Stimulated activated CD8-positive, alpha-beta memory T cell treated with anti-CD3 and anti-CD28 coated beads, Interleukin-4, amount 100 ng/mL, for 1 hour (primary cell): ENCODE data around the gene ADAMTS14.
"Not testable (repeated sequence)": the region's sequence is repeated elsewhere in the genome, so short reads cannot be mapped to it uniquely, and the experiment has no call there.

ENCODE experiments used
- DNase-seq, 2 donors: peaks; one replicate each; pipeline ENCODE4 v3.0.0-alpha.2; 2020; ENCODE audit warnings: low read depth in 2 of 2, low spot score in 1 of 2

ADAMTS14 gene

DNA sequence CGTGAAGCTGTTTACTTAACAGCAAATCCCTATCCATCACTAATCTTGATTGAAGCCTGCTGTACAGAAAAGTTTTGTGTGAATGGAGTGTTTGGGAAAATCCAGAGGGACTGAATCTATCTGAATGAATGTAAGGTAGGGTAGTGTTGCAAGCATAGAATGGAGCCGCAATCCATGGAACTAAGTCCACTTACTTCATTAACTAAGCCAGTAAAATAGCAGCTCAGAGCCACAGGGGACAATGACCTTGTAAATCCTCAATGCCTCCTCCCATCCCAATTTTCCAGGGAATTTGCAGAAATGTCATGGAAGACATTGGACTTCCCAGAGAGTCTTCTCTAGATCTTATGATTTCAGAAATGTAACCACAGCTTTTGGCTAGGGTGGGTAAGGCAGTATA, 97.7 kb downstream of the ADAMTS14 start:
- DNase-seq: no peak

DNA sequence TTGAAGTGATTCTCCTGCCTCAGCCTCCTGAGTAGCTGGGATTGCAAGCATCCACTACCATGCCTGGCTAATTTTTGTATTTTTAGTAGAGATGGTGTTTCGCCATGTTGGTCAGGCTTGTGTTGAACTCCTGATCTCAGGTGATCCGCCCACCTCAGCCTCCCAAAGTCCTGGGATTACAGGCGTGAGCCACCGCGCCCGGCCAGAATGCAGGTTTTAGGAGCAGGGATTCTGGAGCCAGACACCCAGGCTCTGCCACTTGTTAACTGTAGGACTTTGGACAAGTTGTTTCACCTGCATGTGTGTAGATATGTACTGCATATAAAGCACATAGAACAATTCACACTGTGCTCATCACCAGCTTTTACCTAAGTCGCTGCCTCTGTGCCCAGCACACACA, 98.2 kb downstream of the ADAMTS14 start:
- not testable (repeated sequence) for DNase-seq

DNA sequence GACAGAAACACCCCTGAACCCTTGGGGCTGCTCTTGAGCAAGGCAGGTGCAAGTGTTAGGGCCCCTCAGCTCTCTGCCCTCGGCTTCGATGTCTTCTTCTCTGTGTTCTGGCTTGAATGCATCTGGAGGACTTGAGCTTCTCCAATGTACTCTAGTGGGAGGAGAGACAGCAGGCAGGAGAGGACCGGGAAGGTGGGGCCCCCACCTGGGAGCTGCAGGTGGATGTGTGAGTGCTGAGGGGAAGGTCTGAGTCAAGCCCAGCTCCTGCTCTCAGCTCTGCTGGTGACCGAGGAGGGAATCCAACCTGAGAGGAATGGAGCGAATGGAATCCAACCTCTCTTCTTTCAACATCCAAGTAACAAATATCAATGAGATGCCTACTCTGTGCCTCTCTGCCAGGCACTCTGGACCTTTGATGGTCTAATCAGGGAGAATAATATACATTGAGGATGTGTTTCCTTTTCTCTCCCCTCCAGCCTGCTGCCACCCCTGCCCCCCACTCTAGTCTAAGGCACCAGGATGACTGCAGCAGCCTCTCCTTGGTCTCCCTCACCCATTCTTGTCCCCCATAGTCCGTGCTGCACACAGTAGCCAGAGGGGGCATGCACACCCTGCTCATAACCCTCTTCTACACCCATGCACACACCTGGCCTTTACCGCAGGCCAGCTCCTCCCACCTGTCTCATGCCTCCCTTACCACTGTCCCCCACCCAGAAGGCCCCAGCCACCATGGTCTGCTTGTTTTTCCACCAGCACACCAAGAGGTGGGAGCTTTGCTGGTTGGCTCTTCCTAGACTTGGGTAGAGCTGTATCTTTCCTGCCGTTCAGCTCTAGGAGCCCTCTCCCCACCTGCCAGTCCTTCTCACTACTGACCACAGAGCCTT, 99.2 kb downstream of the ADAMTS14 start:
- no peak for DNase-seq

DNA sequence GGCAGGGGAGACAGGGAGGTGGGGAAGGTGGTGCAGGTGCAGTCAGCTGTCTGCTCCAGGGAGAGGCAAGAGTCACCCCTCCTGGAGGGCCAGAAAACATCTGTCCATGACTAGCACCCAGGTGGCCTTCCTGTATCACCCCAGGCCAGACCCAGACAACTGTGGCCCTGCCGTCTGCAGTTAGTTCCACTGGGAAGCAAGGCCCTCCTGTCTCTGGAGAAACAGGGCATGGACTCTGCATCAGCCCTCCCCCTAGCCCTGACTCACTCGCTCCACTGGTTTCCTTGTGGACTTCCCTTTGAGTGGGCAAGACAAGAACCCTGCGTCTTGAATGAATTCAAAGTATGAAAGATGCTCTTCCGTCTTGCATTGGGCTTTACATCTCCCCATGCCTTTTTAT, 100.3 kb downstream of the ADAMTS14 start:
- DNase-seq: no peak

DNA sequence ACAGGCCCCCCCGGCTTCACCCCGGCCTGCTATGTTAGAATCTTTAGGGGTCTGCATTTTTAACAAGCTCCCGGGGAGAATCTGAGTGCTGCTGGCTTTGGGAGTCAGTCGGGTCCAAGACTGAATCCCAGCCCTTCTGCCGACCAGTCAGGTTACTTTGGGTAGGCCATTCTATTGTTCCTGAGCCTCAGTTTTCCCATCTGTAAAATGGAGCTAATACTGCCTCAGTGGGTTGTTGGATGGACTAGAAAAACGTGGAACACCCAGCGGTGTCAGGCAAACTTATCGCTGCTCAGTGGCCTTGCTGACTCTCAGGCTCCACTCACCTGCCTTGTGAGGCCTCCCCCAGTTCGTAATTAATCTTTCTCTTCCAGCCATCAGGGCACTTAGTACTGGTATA, 101.2 kb downstream of the ADAMTS14 start:
- no peak for DNase-seq

DNA sequence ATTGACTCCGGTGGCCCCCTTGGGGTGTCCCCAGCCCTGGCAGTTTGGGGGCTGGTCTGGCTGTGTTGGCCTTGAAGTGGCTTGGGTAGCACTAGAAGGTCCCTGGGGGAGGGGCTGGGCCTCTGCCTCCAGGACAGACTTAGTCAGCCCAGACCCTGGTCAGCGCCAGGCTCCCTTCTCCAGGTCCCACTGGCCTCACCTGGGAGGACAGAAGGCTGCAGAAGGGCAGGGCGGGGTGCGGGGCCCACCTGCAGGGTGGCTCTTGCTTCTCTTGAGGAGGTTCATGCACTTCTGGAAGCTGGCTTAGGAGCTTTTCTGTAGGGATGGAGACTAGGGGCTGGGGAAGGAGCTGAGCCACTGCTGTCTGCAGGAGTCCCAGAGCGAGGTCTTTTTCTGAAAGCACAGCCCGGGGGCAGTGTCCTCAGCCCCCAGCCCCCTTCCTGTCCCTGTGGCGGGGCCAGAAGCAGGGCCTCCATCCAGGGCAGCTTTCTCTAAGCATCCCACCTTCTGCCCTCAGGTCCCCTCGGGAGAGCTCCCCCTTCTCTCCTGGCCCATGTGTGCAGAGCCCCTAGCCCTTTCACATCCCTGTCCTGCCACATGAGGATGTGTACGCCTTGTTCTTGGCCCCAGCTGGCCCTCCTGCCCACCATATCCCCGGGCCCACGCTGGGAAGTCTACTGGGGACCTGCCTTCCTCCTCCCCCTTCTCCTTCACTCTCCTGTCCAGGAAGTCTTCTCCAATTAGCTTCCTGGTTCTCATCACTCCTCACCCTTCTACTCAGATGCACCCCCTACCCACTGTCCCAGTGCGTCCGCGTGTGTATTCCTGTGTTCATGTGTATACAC, 101.9 kb downstream of the ADAMTS14 start:
- DNase-seq: no peak

DNA sequence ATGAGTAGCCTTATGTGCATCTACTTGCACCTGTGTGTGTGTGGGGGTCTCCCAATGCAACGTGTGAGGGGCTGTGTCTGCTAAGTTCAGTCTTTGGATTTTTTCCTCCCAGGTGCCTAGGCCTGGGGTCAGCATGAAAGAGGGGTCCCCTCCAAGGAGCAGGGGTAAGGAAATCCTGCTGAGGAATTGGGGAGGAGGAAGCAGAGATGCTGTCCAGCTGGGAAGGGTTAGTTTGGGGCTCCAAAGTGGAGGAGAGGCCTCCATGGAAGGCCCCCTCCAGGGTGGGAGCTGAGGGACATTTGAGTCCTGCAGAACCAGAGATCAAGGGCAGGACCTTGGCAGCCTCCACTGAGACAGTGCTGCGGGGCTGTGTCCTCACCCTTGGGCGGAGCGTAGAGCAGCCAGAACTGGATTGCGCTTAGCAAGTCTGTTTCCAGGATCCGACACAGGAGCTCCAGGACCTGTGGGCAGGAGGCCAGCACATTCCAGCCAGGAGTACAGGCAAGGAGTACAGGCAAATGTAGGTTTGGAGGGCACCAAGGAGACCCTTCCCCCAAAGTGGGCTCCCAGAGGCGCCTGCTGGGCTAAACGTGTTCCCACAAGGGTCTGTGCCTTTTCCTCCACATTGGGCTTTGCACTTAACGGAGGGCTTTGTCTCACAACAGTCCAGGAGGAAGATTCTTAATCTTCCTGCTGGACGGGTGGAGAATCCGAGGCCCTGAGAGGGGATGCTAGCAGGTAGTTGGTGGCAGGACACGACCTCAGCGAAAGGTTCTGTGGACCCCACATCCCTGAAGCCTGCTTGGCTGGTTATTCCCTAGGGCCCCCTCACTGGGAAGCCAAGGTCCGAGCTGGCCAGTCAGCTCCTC, 102.7 kb downstream of the ADAMTS14 start:
- no peak for DNase-seq

DNA sequence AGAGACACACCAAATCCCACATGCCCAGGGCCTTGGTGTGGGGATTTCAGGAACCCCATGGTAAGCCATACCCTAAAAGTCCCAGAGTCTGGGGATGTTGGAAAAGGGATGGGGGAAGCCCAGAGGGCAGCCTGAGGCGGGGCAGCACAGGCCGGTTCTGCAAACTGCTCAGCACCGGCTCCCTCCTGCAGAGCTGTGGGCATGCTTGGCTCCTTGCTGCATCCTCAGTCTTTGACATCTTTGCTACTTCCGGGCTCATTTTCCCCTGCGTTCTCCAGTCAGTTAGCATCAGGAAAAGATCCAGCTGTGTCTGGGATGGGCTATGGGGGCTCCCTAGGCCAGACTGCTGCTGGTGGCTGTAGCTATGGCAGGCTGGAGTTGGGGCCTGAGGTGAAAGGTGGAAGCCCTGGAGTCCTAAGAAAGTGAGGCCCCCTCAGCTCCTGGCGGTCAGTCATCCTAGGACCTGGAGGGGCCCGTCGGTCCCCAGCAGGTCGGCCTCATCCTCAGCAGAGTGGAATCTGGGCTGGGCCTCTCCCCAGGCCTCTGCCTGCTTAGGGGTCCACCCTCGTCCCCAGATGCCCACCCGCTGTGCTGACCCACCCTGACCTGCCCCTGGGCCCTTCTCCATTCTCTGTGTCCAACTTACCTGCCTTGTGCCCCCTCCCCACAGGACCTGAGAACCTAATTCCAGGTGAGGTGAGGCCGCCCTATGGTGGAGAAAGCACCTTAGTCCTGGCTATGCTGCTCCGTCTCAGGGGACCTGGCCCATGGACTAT, 103.6 kb downstream of the ADAMTS14 start:
- no peak for DNase-seq

DNA sequence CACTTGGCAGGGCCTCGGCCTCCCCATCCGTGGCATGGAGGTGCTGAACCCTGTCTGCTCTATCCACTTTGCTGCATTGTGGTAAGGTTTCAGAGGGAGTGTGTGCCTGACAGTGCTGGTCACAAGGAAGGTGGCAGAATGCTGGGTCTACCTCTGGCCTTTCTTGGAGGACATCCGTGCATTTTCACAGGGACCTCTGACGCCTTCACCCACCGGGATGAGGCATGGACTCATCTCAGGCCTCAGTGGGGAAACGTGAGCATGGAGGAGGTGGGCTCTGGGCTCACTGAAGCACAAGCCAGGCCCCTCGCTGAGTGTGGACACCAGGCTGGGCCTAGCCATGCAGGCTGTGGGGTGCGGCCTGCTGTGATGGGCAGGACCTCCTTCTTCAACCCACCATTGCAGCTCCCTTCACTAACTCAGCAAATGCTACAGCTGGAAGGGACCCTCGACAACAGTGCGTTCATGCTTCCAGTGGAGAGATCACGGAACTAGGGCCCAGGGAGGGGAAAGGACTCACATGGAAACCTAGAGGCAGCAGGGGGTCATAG, 104.2 kb downstream of the ADAMTS14 start:
- no peak for DNase-seq

DNA sequence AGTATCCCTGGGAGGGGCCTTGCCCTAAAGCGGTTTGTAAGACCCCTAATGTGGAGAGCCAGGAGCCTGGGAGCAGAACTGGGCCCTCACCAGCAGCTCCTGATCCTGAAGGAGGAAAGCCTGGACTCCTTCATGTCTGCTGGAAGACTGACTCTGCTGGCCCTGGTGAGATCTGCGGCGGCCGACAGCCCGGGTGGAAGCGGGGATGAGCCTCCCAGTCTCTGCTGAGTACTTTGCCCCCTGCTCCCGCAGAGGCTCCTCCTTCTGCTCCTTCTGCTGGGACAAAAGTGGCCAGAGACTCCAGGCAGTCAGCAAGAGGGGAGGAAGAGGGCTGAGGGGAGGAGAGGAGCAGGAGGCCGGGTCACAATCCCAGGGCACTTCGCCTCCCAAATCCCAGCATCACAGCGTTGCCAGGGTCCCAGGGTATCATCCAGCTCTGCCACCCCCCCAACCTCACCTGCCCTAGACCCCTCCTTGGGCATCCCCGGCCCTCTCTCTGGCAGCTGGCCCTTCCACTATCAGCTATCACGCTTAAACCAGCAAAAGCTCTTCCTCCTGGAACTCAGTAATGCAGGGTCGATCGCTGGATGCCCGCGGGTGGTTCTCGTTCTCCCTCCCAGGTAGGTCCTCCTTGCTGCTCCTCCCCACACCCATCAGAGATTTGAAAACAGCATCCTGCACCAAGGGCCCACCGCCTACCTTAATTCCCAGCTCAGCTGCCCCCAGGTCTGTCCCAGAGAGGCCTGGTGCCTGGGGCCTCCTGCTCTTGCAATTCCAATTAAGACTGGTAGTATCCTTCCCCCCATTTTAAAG, 105.0 kb downstream of the ADAMTS14 start:
- DNase-seq: no peak

DNA sequence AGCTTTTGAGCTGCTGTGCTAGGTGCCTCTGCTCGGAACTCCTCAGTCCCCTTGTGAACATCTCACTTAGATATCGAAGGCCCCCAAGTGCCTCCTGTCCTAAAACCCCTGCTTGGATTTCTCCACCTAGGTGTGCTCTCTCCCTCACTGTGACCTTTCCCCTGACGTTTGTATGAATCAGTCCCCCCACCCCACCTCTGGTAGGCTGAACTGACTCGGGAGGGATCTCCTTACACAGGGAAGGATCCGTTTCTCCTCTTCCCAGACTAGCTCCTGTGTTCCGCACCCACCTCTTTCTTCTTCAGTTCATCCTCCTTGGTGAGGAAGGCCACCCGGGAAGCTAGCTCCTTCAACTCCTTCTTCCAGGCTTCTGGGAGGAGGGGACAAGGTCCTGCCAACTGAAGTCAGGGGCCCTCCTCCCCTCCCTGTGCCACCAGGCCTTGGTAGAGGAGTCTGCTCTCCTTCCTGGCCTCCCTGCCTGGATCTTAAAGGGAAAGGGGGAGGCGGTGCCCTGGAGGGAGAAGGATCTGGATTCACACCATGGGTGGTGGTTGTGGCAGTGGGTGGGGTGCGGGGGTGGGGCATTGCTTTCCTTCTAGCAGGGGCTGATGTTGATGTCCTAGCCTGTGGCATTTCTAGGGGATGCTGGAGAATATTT, 106.1 kb downstream of the ADAMTS14 start:
- DNase-seq: no peak

DNA sequence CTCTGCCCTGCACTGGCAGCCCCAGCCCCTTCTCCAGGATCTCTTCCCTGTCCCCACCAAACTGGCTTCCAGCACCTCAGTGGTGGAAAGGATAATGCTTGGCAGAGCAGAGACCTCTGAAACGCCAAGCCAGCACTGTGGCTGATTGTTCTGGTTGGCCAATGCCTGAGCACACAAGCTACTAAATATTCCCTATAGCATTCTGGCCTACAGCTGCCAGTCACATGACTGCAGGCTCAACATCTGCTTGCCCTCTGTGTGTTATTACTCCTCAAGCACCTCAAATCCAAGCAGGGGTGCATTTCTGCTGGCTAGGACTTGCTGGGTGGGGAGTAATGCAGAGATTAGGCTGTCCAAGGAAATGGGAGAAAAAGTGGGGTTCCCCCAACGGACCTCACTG, 106.8 kb downstream of the ADAMTS14 start:
- DNase-seq: no peak

DNA sequence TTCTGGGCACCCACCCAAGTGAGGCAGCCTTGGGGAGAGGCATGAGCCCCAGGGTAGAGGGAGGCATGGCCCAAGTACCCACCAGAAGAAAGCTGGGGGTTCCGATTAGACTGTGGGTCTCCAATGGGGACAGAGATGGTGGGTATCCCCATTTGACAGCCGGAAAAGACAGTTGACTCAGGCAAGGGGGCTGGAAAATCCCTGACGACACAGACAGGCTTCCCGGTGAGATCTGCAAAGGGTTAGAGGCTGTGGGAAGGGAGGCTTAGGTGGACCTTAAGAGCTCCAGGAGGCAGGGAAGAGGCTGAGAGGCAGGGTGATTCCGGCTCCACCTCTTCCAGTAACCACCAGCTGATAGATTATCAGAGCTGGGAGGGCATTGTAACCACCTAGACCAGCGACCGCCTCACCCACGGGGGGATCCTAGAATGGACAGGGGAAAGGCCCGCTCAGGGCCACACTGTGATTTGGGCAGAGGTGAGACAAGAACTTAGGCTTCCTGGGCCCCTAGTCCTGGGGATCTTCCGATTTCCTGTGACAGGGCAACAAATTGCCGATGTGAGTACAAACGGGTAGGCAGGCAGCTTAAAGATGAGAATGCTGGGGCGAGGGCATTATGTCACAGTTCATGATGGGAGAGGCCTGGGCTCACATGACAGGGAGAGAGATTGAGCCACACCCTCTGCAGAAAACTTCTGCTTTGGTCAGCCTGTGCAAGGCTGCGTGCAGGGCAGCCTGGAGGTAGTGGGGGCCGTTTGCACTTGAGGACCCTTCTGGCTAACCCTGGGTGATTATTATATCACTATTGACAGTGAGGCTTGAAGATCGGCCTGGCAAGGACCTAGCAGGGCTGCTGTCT, 107.4 kb downstream of the ADAMTS14 start:
- DNase-seq: no peak

DNA sequence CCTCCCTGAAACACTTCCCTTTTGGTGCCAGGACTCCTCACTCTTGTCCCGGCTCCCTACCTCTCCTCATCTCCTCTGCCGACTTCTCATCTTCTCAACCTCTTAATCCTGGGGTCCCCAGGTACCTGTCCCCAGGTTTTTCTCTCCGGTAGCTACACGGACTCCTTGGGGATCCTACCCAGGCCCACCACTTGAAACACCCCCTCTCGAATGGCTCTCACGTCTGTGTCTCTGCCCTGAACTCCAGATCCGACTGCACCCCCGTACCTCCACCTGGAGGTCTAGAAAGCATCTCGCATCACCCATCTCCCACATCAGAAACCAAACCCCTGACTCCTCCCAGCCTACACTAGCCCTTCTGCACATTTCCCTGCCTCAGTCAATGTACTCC, 108.1 kb downstream of the ADAMTS14 start:
- no peak for DNase-seq

DNA sequence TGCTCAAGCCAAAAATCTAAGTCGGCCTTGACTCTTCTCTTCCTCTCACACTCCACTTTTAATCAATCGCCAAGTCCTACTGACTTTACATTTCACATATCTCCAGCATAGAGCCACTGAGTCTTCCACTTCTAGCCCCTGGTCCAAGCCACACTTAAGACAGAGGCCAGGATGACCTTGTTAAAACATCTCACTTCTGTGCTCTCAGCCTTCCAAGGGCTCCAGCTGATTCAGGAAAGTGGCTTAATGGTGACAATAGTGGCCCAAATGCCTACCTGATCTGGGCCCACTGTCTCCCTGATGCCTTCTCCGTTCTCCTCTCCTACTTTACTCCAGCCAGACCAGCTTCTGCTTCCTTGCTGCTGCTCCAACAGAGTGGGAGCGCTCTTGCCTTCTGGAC, 108.5 kb downstream of the ADAMTS14 start:
- no peak for DNase-seq

DNA sequence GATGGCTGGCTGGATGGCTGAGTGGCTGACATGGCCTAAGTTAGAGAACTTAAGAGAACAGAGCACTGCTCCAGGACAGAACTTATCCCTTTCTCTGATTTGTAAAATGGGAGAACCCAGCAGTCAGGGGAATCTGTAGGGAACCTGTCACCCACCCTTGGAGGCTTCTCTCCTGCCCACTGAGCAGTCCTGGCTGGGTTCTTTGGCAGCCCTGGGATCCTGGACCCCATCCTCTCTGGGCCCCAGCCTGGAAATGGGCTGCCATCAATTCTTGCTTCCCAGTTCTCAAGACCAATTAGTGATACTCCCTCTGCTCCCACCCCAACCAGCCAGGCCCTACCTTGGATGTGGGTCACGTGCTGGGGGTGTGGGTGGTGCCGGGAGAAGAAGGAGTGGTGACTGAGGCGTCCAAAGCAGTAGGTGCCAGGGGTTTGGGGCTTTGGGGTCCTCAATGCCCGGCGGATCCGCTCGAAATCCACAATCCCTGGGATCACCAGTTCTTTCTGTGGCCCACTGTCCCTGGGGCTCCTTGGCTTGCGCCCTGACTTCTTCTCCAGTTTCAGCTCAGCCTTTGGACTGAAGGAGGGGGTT, 109.2 kb downstream of the ADAMTS14 start:
- no peak for DNase-seq

DNA sequence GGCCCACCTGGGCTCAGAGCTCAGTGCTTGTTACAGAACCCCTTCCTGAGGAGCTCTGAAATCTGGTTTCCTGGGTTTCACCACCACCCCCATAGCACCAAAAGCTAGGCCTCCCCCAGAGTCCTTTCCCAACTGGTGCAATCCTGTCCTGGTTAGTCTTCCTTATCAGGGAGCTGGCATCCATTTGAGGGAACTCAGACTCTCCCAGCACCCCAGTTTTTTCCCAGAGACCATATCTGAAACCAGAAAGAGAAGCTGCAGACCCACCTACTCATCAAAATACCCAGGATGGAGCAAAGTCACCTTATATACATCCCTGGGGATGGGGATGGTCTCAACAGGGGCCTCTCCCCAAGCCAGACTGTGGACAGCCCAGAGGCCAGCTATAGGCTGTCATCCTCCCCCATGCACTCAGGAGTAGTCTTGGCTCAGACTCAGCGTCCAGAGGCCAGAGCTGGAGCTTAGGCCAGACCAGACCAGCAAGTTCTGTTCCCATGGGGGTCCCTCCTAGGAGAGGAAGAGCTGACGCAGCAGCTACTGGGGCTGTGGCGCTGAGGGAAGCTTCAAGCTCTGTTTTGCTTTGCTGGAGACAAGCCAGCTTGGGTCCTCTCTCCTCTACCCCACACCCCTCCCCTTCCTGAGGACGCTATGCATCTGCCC, 109.9 kb downstream of the ADAMTS14 start:
- DNase-seq: no peak
